Chondrocyte (in vitro differentiated cells): ENCODE data around the gene MYOM1. TPM values are rescaled to one million over a fixed set of nuclear protein-coding genes. Genes with fewer than 3 reads are reported as not detected.
"Not testable (repeated sequence)": the region's sequence is repeated elsewhere in the genome, so short reads cannot be mapped to it uniquely, and the experiment has no call there.

Source experiments
- DNase-seq: peaks from one replicate; pipeline ENCODE4 v3.0.0; 2021; ENCODE audit warnings: mixed read lengths, low spot score
- H3K27ac Mint-ChIP-seq: one replicate; pipeline ENCODE4 v1.8.0; 2021; ENCODE audit warnings: mild to moderate bottlenecking, moderate library complexity, mixed read lengths; ENCODE audit not compliant: unreplicated experiment
- H3K27me3 Mint-ChIP-seq: 2 replicates; pipeline ENCODE4 v1.8.0; 2021; ENCODE audit warnings: low read depth, mixed read lengths
- H3K36me3 Mint-ChIP-seq: 2 replicates; pipeline ENCODE4 v1.8.0; 2021; ENCODE audit warnings: low read depth, mixed read lengths
- H3K4me1 Mint-ChIP-seq: 2 replicates; pipeline ENCODE4 v1.8.0; 2021; ENCODE audit warnings: low read depth, mild to moderate bottlenecking, mixed read lengths
- H3K4me3 Mint-ChIP-seq: one replicate; pipeline ENCODE4 v1.8.0; 2021; ENCODE audit warnings: mild to moderate bottlenecking, moderate library complexity, mixed read lengths; ENCODE audit not compliant: unreplicated experiment
- H3K9me3 Mint-ChIP-seq: 2 replicates; pipeline ENCODE4 v1.8.0; 2021; ENCODE audit warnings: low read depth, mixed read lengths
- CTCF ChIP-seq: fragments of 200-600 bp; sonication (generic); IDR thresholded peaks from 2 replicates; pipeline ENCODE4 v1.5.0; 2021; ENCODE audit warnings: antibody characterized with exemption, mild to moderate bottlenecking, moderate library complexity
- total RNA-seq: library from RNA; stranded (reverse); gene quantifications from 3 replicates; pipeline ENCODE4 v1.2.1, GENCODE V29; 2021

The MYOM1 gene
- total RNA-seq, 1 donor from 2014 or later, result 1.5 TPM

- no peak for TF ChIP-seq CTCF
- no peak for DNase-seq
- no peak overlapping the region for H3K27ac Mint-ChIP-seq
- no peaks in the 10 kb centered on the region for H3K4me1 Mint-ChIP-seq
- no peak overlapping the region for H3K4me3 Mint-ChIP-seq
- no peaks in the 10 kb centered on the region for H3K27me3 Mint-ChIP-seq
- H3K9me3 Mint-ChIP-seq, result peaks cover 11% of the 10 kb centered on the region
- peaks cover 3% of the 10 kb centered on the region for H3K36me3 Mint-ChIP-seq
Observed at GRCh38 chr18:3054780-3055179, 165.0 kb downstream of the MYOM1 start.

GRCh38 chr18:3054214-3054613, 165.6 kb downstream of the MYOM1 start:
- no peaks in the 10 kb centered on the region for H3K27me3 Mint-ChIP-seq
- no peak for DNase-seq
- H3K9me3 Mint-ChIP-seq, result peaks cover 11% of the 10 kb centered on the region
- H3K4me3 Mint-ChIP-seq, result no peak overlapping the region
- peaks cover 3% of the 10 kb centered on the region for H3K36me3 Mint-ChIP-seq
- H3K27ac Mint-ChIP-seq, result no peak overlapping the region
- no peak for TF ChIP-seq CTCF
- H3K4me1 Mint-ChIP-seq, result no peaks in the 10 kb centered on the region

- Mint-ChIP-seq H3K27me3 (no peaks in the 10 kb centered on the region), H3K27ac (no peak overlapping the region), H3K9me3 (peaks cover 11% of the 10 kb centered on the region), H3K36me3 (peaks cover 3% of the 10 kb centered on the region), H3K4me1 (no peaks in the 10 kb centered on the region), H3K4me3 (no peak overlapping the region)
- no peak for TF ChIP-seq CTCF
- no peak for DNase-seq
Observed at GRCh38 chr18:3053081-3053480, 166.7 kb downstream of the MYOM1 start.

- Mint-ChIP-seq H3K27ac (no peak overlapping the region), H3K9me3 (peaks cover 11% of the 10 kb centered on the region), H3K27me3 (no peaks in the 10 kb centered on the region), H3K4me3 (no peak overlapping the region), H3K36me3 (peaks cover 3% of the 10 kb centered on the region), H3K4me1 (no peaks in the 10 kb centered on the region)
- no peak for TF ChIP-seq CTCF
- DNase-seq, result no peak
Observed at GRCh38 chr18:3052411-3052758, 167.4 kb downstream of the MYOM1 start.

GRCh38 chr18:3051718-3052410, 167.9 kb downstream of the MYOM1 start:
- Mint-ChIP-seq H3K4me3 (no peak overlapping the region), H3K9me3 (peaks cover 11% of the 10 kb centered on the region), H3K4me1 (no peaks in the 10 kb centered on the region), H3K27ac (no peak overlapping the region), H3K27me3 (no peaks in the 10 kb centered on the region), H3K36me3 (peaks cover 3% of the 10 kb centered on the region)
- TF ChIP-seq CTCF, result no peak
- DNase-seq, result no peak

- not testable (repeated sequence) for H3K27ac Mint-ChIP-seq, H3K27me3 Mint-ChIP-seq
Observed at GRCh38 chr18:3049897-3050454, 169.8 kb downstream of the MYOM1 start.

More at GRCh38 chr18:3049897-3050454, 169.8 kb downstream of the MYOM1 start:
- H3K4me1 Mint-ChIP-seq, H3K4me3 Mint-ChIP-seq, H3K36me3 Mint-ChIP-seq, DNase-seq: not testable (repeated sequence)
- peaks cover 11% of the 10 kb centered on the region for H3K9me3 Mint-ChIP-seq
